Naive thymus-derived CD4-positive, alpha-beta T cell (primary cell): ENCODE data around the gene UBE2G1. TPM values are rescaled to one million over a fixed set of nuclear protein-coding genes. Genes with fewer than 3 reads are reported as not detected.

Experiments used
- ATAC-seq: fragments of 150-1000 bp; cut with Tn5 transposase; 2 replicates; pipeline ENCODE4 v1.10.0; 2021; ENCODE audit warnings: mild to moderate bottlenecking, moderate library complexity
- CTCF ChIA-PET: fragments of 350-600 bp; sonication (Branson Sonifier 250); formaldehyde crosslinking; loops from one replicate; lab custom pipeline; 2021; ENCODE audit warnings: antibody characterized with exemption; lab: Charles Lee
- POLR2A ChIA-PET: fragments of 350-600 bp; sonication (Branson Sonifier 250); formaldehyde crosslinking; loops from one replicate; lab custom pipeline; 2021; ENCODE audit warnings: antibody characterized with exemption, inconsistent platforms; lab: Charles Lee
- DNase-seq, 9 donors: peaks; one replicate each; pipeline versions ENCODE4 v3.0.0 to v3.0.0-alpha.2; 2020 to 2022; ENCODE audit warnings: mixed read lengths in 1 of 9
- H3K27ac ChIP-seq: one replicate; pipeline ENCODE4 v1.7.0; 2013; ENCODE audit warnings: mild to moderate bottlenecking, low read depth, low read length, moderate library complexity
- H3K27me3 ChIP-seq, 2 donors: one replicate each; pipeline ENCODE4 v1.7.0; 2013; ENCODE audit warnings: low read length in 2 of 2, mild to moderate bottlenecking in 2 of 2, moderate library complexity in 2 of 2; ENCODE audit not compliant: control insufficient read depth in 2 of 2, insufficient read depth in 2 of 2
- H3K36me3 ChIP-seq, 3 experiments: 1 replicate in 2 of 3; 2 replicates in 1 of 3; pipeline ENCODE4 v1.7.0; 2013; ENCODE audit warnings: low read length in 3 of 3, mild to moderate bottlenecking in 3 of 3, moderate library complexity in 1 of 3; ENCODE audit not compliant: insufficient read depth in 3 of 3, control insufficient read depth in 2 of 3
- H3K4me1 ChIP-seq, 2 donors: one replicate each; pipeline ENCODE4 v1.7.0; 2013; ENCODE audit warnings: low read length in 2 of 2, mild to moderate bottlenecking in 2 of 2, moderate library complexity in 1 of 2; ENCODE audit not compliant: control insufficient read depth in 2 of 2, insufficient read depth in 2 of 2
- H3K4me3 ChIP-seq: 2 replicates; pipeline ENCODE4 v1.7.0; 2013; ENCODE audit warnings: mild to moderate bottlenecking, low read length
- H3K9me3 ChIP-seq, 3 experiments: 1 replicate in 2 of 3; 2 replicates in 1 of 3; pipeline ENCODE4 v1.7.0; 2013; ENCODE audit warnings: low read length in 3 of 3; ENCODE audit not compliant: control insufficient read depth in 2 of 3
- H3K27ac Mint-ChIP-seq, 9 donors: one replicate each; pipeline ENCODE4 v1.8.0; 2020 to 2022; ENCODE audit warnings: mixed read lengths in 9 of 9, mild to moderate bottlenecking in 8 of 9, moderate library complexity in 5 of 9, inconsistent platforms in 2 of 9
- H3K27me3 Mint-ChIP-seq, 5 donors: one replicate each; pipeline ENCODE4 v1.8.0; 2021 to 2022; ENCODE audit warnings: mixed read lengths in 5 of 5, mild to moderate bottlenecking in 1 of 5
- H3K36me3 Mint-ChIP-seq, 5 donors: one replicate each; pipeline ENCODE4 v1.8.0; 2020 to 2022; ENCODE audit warnings: mixed read lengths in 5 of 5, mild to moderate bottlenecking in 3 of 5, inconsistent platforms in 1 of 5
- H3K4me1 Mint-ChIP-seq, 7 donors: one replicate each; pipeline ENCODE4 v1.8.0; 2020 to 2022; ENCODE audit warnings: mixed read lengths in 7 of 7, mild to moderate bottlenecking in 3 of 7, inconsistent platforms in 1 of 7
- H3K4me3 Mint-ChIP-seq, 10 donors: one replicate each; pipeline ENCODE4 v1.8.0; 2020 to 2022; ENCODE audit warnings: mild to moderate bottlenecking in 10 of 10, mixed read lengths in 10 of 10, moderate library complexity in 6 of 10, inconsistent platforms in 2 of 10
- H3K9me3 Mint-ChIP-seq, 11 donors: one replicate each; pipeline ENCODE4 v1.8.0; 2020 to 2022; ENCODE audit warnings: mixed read lengths in 11 of 11, mild to moderate bottlenecking in 4 of 11, inconsistent platforms in 1 of 11, moderate library complexity in 1 of 11
- intact Hi-C, 2 donors: fragments of 100-400 bp; cut with micrococcal nuclease; formaldehyde crosslinking; loops; one replicate each; pipeline ENCODE4 v1.15.1; 2023
- polyA plus RNA-seq, 2 donors: library from polyadenylated mRNA; unstranded; fragments of 300-500 nt; fragmentation: Illumina TruSeq; gene quantifications; one replicate each; pipeline ENCODE4 v1.2.3, GENCODE V29; 2021
- total RNA-seq, 6 experiments: library from RNA in 5 of 6; stranded (reverse) in 5 of 6; gene quantifications; 1 replicate in 5 of 6; 2 replicates in 1 of 6; pipeline ENCODE4 v1.2.3 and lab custom pipeline; 2021 to 2026

UBE2G1 gene
- total and polyA plus RNA-seq, 7 experiments from 2014 or later = 50.1 to 68.9 (median 56.6) TPM

DNA sequence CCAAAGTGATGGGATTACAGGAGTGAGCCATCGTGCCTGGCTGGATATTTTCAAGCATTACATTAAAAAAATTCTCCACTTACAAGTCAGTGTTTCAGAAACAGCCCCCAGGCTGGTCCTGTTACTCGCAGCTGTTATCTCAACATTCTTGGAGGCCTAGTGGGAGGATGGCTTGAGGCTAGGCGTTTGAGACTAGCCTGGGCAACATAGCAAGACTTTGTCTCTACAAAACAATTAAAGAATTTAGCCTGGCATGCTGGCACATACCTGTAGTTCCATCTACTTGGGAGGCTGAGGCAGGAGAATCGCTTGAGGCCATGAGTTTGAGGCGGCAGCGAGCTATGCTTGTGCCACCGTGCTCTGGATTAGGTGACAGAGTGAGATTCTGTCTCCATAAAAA lies 40.7 kb upstream of the UBE2G1 start:
- Mint-ChIP-seq H3K9me3 (no peaks in the 10 kb centered on the region), H3K36me3 (no peaks in the 10 kb centered on the region), H3K27me3 (no peaks in the 10 kb centered on the region), H3K4me1 (no peaks in the 10 kb centered on the region), H3K4me3 (no peak overlapping the region), H3K27ac (peak overlapping the region in 1 of 9 donors; percentile 36)
- Histone ChIP-seq H3K27me3 (no peaks in the 10 kb centered on the region), H3K4me1 (no peaks in the 10 kb centered on the region), H3K27ac (no peak overlapping the region), H3K9me3 (no peaks in the 10 kb centered on the region), H3K4me3 (no peak overlapping the region), H3K36me3 (no peaks in the 10 kb centered on the region)
- no peak for ATAC-seq
- no peak for DNase-seq
- POLR2A ChIA-PET = no interaction called here
- intact Hi-C loops = no loop called here
- CTCF ChIA-PET = interaction anchor here (1.7 to 14.6 kb wide), 2 partner anchors 10 to 192 kb away, joined by 6 to 155 read pairs; no protein-coding TSS in a partner anchor

GRCh38 chr17:4406386-4406785 lies 39.9 kb upstream of the UBE2G1 start:
- Mint-ChIP-seq H3K9me3 (no peaks in the 10 kb centered on the region), H3K27ac (no peak overlapping the region), H3K27me3 (no peaks in the 10 kb centered on the region), H3K4me3 (no peak overlapping the region), H3K36me3 (no peaks in the 10 kb centered on the region), H3K4me1 (no peaks in the 10 kb centered on the region)
- Histone ChIP-seq H3K27ac (no peak overlapping the region), H3K4me1 (no peaks in the 10 kb centered on the region), H3K36me3 (no peaks in the 10 kb centered on the region), H3K27me3 (no peaks in the 10 kb centered on the region), H3K4me3 (no peak overlapping the region), H3K9me3 (no peaks in the 10 kb centered on the region)
- CTCF ChIA-PET = interaction anchor here (14.6 kb wide), 1 partner anchor 191 kb away, joined by 155 read pairs; no protein-coding TSS in a partner anchor
- no peak for DNase-seq
- POLR2A ChIA-PET = interaction anchor here (1.0 kb wide), 1 partner anchor 205 kb away, joined by 3 read pairs; no protein-coding TSS in a partner anchor
- intact Hi-C loops = no loop called here
- no peak for ATAC-seq

DNA sequence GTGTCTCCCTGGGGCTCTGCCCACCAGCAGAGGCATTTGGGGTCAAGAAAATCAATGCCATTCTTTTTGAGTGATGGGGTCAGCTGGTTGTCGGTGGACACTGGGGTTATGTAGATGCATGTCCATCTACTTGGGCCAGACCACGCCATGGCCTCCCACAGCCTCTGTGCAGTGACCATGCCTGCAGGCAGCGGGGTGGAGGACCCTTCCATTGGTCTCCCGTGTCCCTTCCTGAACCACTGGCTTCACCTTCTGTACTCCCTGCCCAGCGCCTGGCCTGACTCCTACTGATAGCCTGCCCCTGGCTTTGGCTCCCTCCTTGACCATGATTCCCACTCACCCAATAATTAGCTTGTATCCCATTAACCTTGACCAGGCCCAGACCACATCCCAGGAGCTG lies 39.2 kb upstream of the UBE2G1 start:
- Histone ChIP-seq H3K9me3 (no peaks in the 10 kb centered on the region), H3K4me1 (no peaks in the 10 kb centered on the region), H3K27me3 (no peaks in the 10 kb centered on the region), H3K4me3 (no peak overlapping the region), H3K36me3 (no peaks in the 10 kb centered on the region), H3K27ac (no peak overlapping the region)
- no peak overlapping the region for H3K27ac Mint-ChIP-seq
- no peaks in the 10 kb centered on the region for H3K4me1 Mint-ChIP-seq
- ChIA-PET POLR2A (interaction anchor here (1.0 kb wide), 1 partner anchor 205 kb away, joined by 3 read pairs; no protein-coding TSS in a partner anchor), CTCF (interaction anchor here (14.6 kb wide), 1 partner anchor 190 kb away, joined by 155 read pairs; no protein-coding TSS in a partner anchor)
- H3K4me3 Mint-ChIP-seq = no peak overlapping the region
- no peaks in the 10 kb centered on the region for H3K9me3 Mint-ChIP-seq
- H3K27me3 Mint-ChIP-seq = no peaks in the 10 kb centered on the region
- ATAC-seq (no peak), DNase-seq (no peak)
- intact Hi-C loops = no loop called here
- no peaks in the 10 kb centered on the region for H3K36me3 Mint-ChIP-seq

DNA sequence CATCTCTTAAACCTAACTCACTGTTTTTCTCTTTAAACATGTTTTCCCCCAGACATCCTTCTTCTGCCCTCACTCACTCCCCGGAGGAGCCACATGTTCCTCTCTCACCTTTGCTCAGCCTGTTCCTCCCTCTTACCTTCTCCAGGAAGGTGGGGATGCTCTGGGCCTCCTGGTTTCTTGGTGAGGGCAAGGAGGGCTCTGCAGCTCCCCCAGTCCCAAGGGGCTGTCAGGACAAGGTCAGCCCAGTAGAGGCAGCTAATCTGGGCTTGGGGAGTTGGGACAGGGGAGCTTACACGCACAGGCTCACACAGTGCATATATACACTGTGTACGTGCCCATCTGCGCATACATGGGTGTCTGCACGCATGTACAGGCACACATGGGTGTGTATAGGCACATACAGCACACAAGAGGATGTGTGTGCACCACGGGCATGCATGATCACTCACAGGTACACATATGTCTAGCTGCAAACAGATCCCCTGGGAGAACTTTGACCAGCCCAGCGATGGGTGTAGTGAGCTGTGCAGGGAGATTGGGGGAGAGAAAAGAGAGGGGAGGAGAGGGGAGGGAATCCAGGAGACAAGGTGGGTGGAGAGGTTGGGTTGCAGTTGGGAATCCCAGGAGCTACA lies 38.7 kb upstream of the UBE2G1 start:
- POLR2A ChIA-PET = no interaction called here
- H3K4me3 Mint-ChIP-seq = no peak overlapping the region
- H3K27ac Mint-ChIP-seq = no peak overlapping the region
- intact Hi-C loops = no loop called here
- no peaks in the 10 kb centered on the region for H3K27me3 Mint-ChIP-seq
- H3K36me3 Mint-ChIP-seq = no peaks in the 10 kb centered on the region
- H3K4me3 ChIP-seq = no peak overlapping the region
- ATAC-seq (no peak), DNase-seq (no peak)
- H3K9me3 ChIP-seq = no peaks in the 10 kb centered on the region
- CTCF ChIA-PET = interaction anchor here (14.6 kb wide), 1 partner anchor 190 kb away, joined by 155 read pairs; no protein-coding TSS in a partner anchor
- H3K27me3 ChIP-seq = no peaks in the 10 kb centered on the region
- no peaks in the 10 kb centered on the region for H3K36me3 ChIP-seq
- H3K4me1 ChIP-seq = no peaks in the 10 kb centered on the region
- no peaks in the 10 kb centered on the region for H3K9me3 Mint-ChIP-seq
- no peaks in the 10 kb centered on the region for H3K4me1 Mint-ChIP-seq
- H3K27ac ChIP-seq = no peak overlapping the region

- DNase-seq = no peak
- H3K27ac Mint-ChIP-seq = no peak overlapping the region
- no peaks in the 10 kb centered on the region for H3K36me3 ChIP-seq
- intact Hi-C loops = no loop called here
- H3K9me3 ChIP-seq = no peaks in the 10 kb centered on the region
- ChIA-PET POLR2A (no interaction called here), CTCF (no interaction called here)
- H3K4me1 Mint-ChIP-seq = peaks cover 0 to 24% (median 5%) of the 10 kb centered on the region in 7 donors
- no peaks in the 10 kb centered on the region for H3K9me3 Mint-ChIP-seq
- no peaks in the 10 kb centered on the region for H3K4me1 ChIP-seq
- no peak overlapping the region for H3K4me3 Mint-ChIP-seq
- H3K27me3 Mint-ChIP-seq = no peaks in the 10 kb centered on the region
- H3K27me3 ChIP-seq = no peaks in the 10 kb centered on the region
- peaks cover 0 to 2% (median 0%) of the 10 kb centered on the region in 5 donors for H3K36me3 Mint-ChIP-seq
- no peak overlapping the region for H3K4me3 ChIP-seq
- H3K27ac ChIP-seq = no peak overlapping the region
- ATAC-seq = no peak
Measured at GRCh38 chr17:4397840-4398239, 31.4 kb upstream of the UBE2G1 start.

DNA sequence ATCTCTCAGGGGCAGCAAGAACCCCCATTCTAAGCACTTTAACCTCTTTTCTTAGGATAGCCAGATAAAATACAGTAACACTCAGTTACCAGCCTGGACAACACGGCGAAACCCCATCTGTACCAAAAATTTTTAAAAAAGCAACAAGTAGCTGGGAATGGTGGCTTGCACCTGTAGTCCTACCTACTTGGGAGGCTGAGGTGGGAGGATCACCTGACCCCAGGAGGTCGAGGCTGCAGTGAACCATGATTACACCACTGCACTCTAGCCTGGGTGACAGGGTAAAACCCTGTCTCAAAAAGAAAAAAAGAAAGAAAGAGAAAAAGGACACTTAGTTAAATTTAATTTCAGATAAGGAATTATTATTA lies 28.6 kb upstream of the UBE2G1 start:
- Mint-ChIP-seq H3K4me3 (no peak overlapping the region), H3K27me3 (no peaks in the 10 kb centered on the region), H3K4me1 (peaks cover 0 to 26% (median 5%) of the 10 kb centered on the region in 7 donors), H3K9me3 (no peaks in the 10 kb centered on the region), H3K27ac (peak overlapping the region in 2 of 9 donors; percentile 13 to 30), H3K36me3 (peaks cover 0 to 2% (median 0%) of the 10 kb centered on the region in 5 donors)
- CTCF ChIA-PET = no interaction called here
- Histone ChIP-seq H3K27me3 (no peaks in the 10 kb centered on the region), H3K4me3 (no peak overlapping the region), H3K27ac (no peak overlapping the region), H3K9me3 (no peaks in the 10 kb centered on the region), H3K36me3 (no peaks in the 10 kb centered on the region), H3K4me1 (no peaks in the 10 kb centered on the region)
- no peak for ATAC-seq
- POLR2A ChIA-PET = no interaction called here
- intact Hi-C loops = no loop called here
- DNase-seq = no peak
